Mucosa of descending colon (tissue), 3 donors: ENCODE data around the gene C6orf47. TPM values are rescaled to one million over a fixed set of nuclear protein-coding genes. Genes with fewer than 3 reads are reported as not detected.

ENCODE experiments used
- ATAC-seq: fragments of 200-7000 bp; cut with Tn5 transposase; one replicate; pipeline ENCODE4 v1.9.1; 2020; ENCODE audit warnings: mild to moderate bottlenecking, moderate library complexity
- DNase-seq, 3 donors: peaks; one replicate each; pipeline ENCODE4 v3.0.0-alpha.2; 2020
- H3K36me3 ChIP-seq: fragments of 200-600 bp; one replicate; pipeline ENCODE4 v1.8.0; 2021; ENCODE audit warnings: low read depth, mild to moderate bottlenecking
- H3K4me1 ChIP-seq: fragments of 200-600 bp; one replicate; pipeline ENCODE4 v1.8.0; 2021; ENCODE audit warnings: low read depth, mild to moderate bottlenecking
- H3K4me3 ChIP-seq: fragments of 200-600 bp; one replicate; pipeline ENCODE4 v1.8.0; 2021; ENCODE audit warnings: mild to moderate bottlenecking
- H3K9me3 ChIP-seq: fragments of 200-600 bp; one replicate; pipeline ENCODE4 v1.8.0; 2021; ENCODE audit warnings: mild to moderate bottlenecking
- intact Hi-C, 2 donors: fragments of 100-400 bp; cut with DNase I in 1 of 2; cut with micrococcal nuclease in 1 of 2; formaldehyde crosslinking; loops; one replicate each; pipeline versions ENCODE4 v1.11.0 to v1.11.1; 2022; cut with DNase I, micrococcal nuclease
- total RNA-seq, 3 donors: library from RNA; stranded (reverse); fragmentation: NEBNext Ultra II Directional in 2 of 3; extraction: Animal tissue kit (Norgen Biotek cat#: 25700) in 2 of 3; gene quantifications; one replicate each; pipeline versions ENCODE4 v1.2.1 to v1.2.4, GENCODE V29; 2021 to 2023
- TF ChIP-seq, protein P1 (sequence below): fragments of 200-600 bp; IDR thresholded peaks from one replicate; pipeline ENCODE4 v1.8.0; 2022; ENCODE audit warnings: antibody characterized with exemption, mild to moderate bottlenecking
- donor health status: DM: no; HTN: no; CAD: no; lungs with moderate emphysema.
- donor health status: DM: no; HTN: no; CAD: no.
- donor health status: DM: no; HTN: yes; CAD: no.

The C6orf47 gene
- total RNA-seq, 3 donors from 2014 or later: 28.5 to 33.0 (median 32.3) TPM

DNA sequence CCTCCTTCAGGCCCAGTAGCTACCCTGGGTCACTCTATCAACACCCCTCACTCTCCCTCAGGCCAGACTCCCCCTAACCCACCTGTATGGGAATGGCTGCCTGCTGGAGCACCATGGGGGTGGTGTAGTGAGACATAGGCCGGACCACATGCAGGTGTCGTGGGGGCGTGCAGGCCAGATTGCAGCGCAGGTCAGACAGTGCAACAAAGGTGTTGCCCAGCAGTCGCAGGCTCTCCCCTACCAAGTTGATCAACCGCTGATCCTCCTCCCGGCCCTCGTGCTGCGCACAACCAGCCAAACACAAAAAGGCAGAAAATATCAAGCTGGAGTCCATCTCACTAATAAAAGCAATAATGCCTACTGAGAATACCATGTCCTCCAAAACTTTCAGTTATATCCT, 15.3 kb downstream of the C6orf47 start:
- ATAC-seq (no peak), DNase-seq (no peak)
- H3K4me3 ChIP-seq: no peak overlapping the region
- peaks cover 41% of the 10 kb centered on the region for H3K36me3 ChIP-seq
- H3K9me3 ChIP-seq: no peaks in the 10 kb centered on the region
- TF ChIP-seq, protein P1, sequence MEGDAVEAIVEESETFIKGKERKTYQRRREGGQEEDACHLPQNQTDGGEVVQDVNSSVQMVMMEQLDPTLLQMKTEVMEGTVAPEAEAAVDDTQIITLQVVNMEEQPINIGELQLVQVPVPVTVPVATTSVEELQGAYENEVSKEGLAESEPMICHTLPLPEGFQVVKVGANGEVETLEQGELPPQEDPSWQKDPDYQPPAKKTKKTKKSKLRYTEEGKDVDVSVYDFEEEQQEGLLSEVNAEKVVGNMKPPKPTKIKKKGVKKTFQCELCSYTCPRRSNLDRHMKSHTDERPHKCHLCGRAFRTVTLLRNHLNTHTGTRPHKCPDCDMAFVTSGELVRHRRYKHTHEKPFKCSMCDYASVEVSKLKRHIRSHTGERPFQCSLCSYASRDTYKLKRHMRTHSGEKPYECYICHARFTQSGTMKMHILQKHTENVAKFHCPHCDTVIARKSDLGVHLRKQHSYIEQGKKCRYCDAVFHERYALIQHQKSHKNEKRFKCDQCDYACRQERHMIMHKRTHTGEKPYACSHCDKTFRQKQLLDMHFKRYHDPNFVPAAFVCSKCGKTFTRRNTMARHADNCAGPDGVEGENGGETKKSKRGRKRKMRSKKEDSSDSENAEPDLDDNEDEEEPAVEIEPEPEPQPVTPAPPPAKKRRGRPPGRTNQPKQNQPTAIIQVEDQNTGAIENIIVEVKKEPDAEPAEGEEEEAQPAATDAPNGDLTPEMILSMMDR: no peak
- intact Hi-C loops: no loop called here
- H3K4me1 ChIP-seq: no peaks in the 10 kb centered on the region

DNA sequence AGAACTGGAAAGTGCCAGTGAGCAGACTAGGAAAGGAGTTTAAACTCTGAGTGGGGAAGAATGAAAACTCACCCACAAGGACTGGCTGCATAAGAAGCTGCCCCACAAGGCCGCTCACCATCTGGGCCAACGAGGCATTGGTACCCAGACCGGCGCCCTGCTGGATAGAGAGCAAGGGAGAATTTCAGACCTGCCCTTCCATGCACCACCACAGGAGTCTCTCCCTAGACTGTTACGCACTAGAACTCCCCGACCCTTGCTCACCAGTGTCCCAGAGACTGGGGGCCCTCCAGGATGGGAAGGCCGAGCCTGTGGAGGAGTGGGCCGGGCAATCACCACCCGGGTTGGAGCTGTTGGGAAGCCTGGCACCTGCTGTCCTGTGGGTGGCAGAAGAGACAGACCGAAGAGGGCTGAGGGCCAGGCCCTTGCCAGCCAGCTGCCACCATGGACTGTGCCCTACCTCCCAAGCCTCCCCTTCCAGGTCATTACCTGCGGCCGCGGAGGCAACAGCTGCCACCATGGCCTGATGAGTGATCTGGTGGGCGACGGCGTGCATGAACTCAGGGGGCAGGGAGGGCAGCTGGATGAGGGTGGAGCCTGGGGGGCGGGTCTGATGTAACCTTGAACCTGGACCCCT, 16.6 kb downstream of the C6orf47 start:
- Histone ChIP-seq H3K4me1 (no peaks in the 10 kb centered on the region), H3K9me3 (no peaks in the 10 kb centered on the region), H3K4me3 (no peak overlapping the region), H3K36me3 (peaks cover 41% of the 10 kb centered on the region)
- no peak for ATAC-seq
- DNase-seq: no peak
- intact Hi-C loops: no loop called here
- TF ChIP-seq, protein P1: no peak

DNA sequence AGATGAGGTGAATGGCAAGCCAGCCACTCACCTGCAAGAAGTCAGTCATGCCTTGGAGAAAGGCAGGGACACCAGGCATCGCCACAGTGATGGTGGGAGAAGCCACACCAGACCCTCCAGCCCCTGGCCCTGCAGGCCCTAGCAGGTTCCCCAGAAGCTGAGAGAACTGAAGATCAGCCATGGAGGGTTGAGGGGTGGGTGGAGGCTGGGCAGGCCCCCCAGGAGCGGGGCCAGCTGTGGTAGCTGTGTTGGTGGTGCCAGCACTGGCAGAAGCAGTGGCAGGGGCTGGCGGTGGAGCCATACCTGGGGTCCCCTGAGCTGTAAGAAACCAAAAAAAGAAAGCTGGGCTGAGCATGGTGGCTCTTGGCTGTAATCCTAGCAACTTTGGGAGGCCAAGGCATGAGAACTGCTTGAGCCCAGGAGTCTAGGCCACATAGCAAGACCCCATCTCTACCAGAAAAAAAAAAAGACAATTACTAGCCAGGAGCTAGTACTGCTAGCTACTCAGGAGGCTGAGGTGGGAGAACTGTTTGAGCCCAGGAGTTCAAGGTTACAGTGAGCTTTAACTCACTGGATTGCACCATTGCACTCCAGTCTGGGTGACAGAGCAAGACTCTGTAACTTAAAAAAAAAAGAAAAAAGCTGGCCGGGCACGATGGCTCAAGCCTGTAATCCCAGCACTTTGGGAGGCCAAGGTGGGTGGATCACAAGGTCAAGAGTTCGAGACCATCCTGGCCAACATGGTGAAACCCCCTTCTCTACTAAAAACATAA, 17.6 kb downstream of the C6orf47 start:
- no peak for ATAC-seq
- Histone ChIP-seq H3K9me3 (no peaks in the 10 kb centered on the region), H3K36me3 (peaks cover 33% of the 10 kb centered on the region), H3K4me3 (no peak overlapping the region), H3K4me1 (no peaks in the 10 kb centered on the region)
- intact Hi-C loops: no loop called here
- DNase-seq: no peak
- TF ChIP-seq, protein P1: no peak

DNA sequence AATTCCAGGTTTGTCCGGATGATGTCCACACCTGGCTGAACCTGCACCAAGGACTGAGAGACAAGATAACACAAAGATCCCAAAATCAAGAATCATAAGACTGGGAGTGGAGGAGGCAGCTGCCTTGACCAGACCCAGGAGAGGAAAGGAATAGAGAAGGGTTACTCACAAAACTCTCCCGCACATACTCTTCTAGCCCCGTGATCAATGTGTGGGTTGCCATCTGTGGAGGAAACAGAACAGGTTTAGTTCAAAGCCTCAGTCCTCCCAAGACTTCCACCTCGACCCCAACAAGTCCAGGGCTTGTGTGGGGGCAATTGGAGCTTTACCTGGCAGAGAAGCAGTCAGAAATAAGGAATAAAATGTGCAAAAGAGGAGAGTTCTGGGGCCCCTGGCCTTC, 19.2 kb downstream of the C6orf47 start:
- intact Hi-C loops: no loop called here
- Histone ChIP-seq H3K4me1 (no peaks in the 10 kb centered on the region), H3K9me3 (no peaks in the 10 kb centered on the region), H3K36me3 (peaks cover 30% of the 10 kb centered on the region), H3K4me3 (no peak overlapping the region)
- TF ChIP-seq, protein P1: no peak
- ATAC-seq (no peak), DNase-seq (no peak)

DNA sequence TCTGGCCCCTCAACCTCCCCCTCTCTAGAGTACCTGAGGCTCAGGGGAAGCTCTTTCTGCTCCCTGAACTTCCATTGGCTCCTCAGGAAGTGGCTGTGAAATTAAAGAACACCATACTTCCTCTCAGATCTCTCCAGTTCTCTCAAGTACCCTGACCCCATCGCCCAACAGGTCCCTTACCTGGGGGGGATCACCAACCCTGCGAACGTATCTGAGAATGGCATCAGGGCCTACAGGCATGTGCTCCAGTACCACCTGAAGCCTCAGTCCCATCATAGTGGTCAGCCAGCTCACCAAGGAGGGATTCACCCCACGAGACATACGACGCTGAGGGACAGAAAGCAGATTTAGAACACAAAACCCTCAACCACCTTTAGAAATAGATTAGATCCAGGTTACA, 20.0 kb downstream of the C6orf47 start:
- intact Hi-C loops: no loop called here
- Histone ChIP-seq H3K4me3 (no peak overlapping the region), H3K9me3 (no peaks in the 10 kb centered on the region), H3K4me1 (no peaks in the 10 kb centered on the region), H3K36me3 (peaks cover 23% of the 10 kb centered on the region)
- DNase-seq: no peak
- ATAC-seq: no peak
- TF ChIP-seq, protein P1: no peak
